ENCODE measurements around the gene NPTXR. TPM values are rescaled to one million over a fixed set of nuclear protein-coding genes. Genes with fewer than 3 reads are reported as not detected.

Gene NPTXR
- total RNA-seq: under 1 TPM; under 0.01 to 0.69 TPM

DNA sequence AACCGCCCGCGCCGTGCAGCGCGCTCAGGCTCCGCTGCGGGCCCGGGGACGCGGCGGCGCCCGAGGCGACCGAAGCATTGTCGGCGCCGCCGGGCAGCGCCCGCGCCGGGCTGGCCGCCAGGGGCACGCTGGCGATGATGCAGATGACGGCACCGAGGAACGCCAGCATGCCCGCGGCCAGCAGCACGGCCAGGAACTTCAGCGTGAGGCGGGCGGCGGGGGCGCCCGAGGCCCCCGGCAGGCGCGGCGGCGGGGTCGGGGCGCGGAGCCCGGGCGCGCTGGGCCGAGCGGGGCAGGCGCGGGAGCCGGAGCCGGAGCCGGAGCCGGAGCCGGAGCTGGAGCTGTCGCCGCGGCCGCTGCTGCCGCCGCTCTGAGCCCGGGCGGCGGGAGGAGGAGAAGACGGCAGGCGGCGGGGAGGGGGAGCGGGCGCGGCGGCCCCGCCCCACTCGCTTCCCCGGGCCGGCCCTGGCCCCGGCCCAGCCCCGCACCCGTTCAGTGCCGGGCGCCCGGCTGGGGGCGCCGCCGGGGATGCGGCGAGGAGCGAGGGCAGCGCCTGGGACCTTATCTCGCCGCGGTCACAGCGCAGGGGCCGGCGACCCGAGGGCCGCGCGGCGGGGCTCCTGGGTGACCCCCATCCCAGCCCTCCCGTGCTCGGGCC lies at the start of gene NPTXR:
Gene NPTXR (minus strand): TSS at position 372 of the 658 bp plus-strand sequence.

DNA sequence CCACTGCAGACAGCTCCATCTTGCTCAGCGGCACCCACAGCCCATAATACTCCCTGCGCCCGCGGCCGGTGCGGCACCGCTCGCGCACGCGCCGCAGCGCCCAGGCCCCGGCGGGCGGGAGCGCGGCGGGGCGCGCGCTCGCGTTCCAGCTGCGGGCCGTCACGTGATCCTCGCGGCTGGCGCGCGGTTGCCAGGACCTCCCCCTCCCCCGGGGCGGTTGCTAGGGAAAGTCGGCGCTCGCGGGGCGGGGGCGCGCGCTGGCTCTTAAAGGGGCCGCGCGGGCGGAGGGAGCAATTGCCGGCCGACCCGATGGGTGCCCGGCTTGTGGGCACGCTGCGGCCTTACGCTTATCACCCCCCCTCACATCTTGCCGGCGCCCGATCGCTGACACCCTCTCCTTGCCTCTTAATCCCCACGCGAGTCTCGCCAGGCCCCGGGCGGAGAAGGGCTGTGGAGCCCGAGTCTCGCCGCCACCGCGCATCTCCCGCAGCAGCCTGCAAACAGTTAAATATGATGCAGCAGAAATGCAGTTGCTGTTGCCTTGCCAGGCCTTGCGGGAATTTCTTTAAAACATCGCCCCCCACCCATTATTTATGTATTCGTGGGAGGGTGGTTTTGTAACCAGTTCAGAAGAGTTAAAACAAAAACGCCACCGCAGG lies 28.5 kb upstream of the NPTXR start, which contains the start of gene CBX6:
Gene CBX6 (minus strand): TSS at position 45 of the 659 bp plus-strand sequence. CDS start 26 bp downstream, at position 19.

DNA sequence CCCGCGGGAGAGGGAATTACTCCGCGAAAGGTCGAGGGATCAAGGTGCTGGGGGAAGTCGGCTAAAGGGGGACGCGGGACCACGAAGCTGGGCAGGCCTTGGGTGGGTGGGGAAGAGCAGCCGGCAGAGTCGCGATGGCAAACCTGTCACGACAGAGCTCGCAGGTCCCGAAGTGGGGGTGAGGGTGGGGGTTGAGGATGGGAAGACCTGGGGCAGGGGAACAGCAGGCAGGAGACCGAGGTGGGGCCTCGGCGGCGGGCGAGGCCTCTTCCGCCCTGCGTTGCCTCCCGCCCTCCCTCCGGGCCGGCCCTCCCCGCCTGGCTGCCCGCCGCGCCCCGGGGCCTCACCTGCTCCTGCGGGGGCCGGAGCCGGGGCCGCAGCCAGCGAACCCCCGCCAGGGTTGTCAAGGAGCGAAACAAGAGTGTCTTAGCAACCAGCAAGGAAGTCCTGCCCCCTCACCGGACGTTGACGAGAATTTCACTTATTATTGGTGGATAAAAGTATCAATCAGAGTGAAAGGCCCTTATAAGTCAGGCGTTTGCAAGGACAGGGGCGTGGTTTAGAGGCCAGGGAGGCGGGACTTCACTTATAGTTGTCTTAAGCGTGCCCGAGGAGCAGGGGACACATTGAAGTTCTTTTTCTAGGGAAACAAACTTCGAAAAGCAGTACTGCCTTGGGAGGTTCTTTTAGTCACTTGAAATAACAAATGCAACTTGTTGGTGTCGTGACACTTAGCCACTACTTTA lies 49.9 kb downstream of the NPTXR start, which contains the start of gene DNAL4:
Gene DNAL4 (minus strand): TSS at position 423 of the 746 bp plus-strand sequence. CDS start 11,412 bp downstream, outside the sequence.

Other genes with a start within 250 kb of the NPTXR start
- 1 to 10 TPM; 1.7 TPM for gene FAM227A, start 187.6 kb downstream of the NPTXR start, total RNA-seq
- gene CBY1, start 187.4 kb downstream of the NPTXR start, total RNA-seq: 10 to 100 TPM in 1 of 2 donors, 1 to 10 TPM in 1; 7.6 to 12.0 TPM
- gene TOMM22, start 162.1 kb downstream of the NPTXR start, total RNA-seq: 10 to 100 TPM; 41.6 to 78.6 TPM
- 10 to 100 TPM; 45.6 to 50.2 TPM for gene JOSD1, start 143.1 kb downstream of the NPTXR start, total RNA-seq
- gene GTPBP1, start 138.1 kb downstream of the NPTXR start, total RNA-seq: 10 to 100 TPM; 35.1 to 60.3 TPM
- 10 to 100 TPM; 47.6 to 51.6 TPM for gene SUN2, start 88.0 kb downstream of the NPTXR start, total RNA-seq
- gene DNAL4, start 49.9 kb downstream of the NPTXR start, total RNA-seq: 10 to 100 TPM; 10.3 to 12.0 TPM
- gene CBX6, start 28.2 kb upstream of the NPTXR start, total RNA-seq: 10 to 100 TPM; 39.2 to 44.3 TPM
- gene APOBEC3A, start 113.6 kb upstream of the NPTXR start, total RNA-seq: not detected
- gene APOBEC3B, start 138.3 kb upstream of the NPTXR start, total RNA-seq: 1 to 10 TPM; 3.4 to 4.0 TPM
- 10 to 100 TPM; 15.5 to 19.6 TPM for gene APOBEC3C, start 170.2 kb upstream of the NPTXR start, total RNA-seq
- gene APOBEC3D, start 177.1 kb upstream of the NPTXR start, total RNA-seq: 1 to 10 TPM; 5.9 to 7.3 TPM
- gene APOBEC3F, start 196.8 kb upstream of the NPTXR start, total RNA-seq: 1 to 10 TPM; 4.1 to 8.0 TPM
- 10 to 100 TPM; 25.0 to 25.8 TPM for gene APOBEC3G, start 233.2 kb upstream of the NPTXR start, total RNA-seq